Cardiac muscle cell (in vitro differentiated cells and primary cell): Measurements from ENCODE around the gene ADGRL3. TPM values are rescaled to one million over a fixed set of nuclear protein-coding genes. Genes with fewer than 3 reads are reported as not detected.

Experiments used
- DNase-seq, 2 donors: peaks; one replicate each; pipeline versions ENCODE4 v3.0.0 to v3.0.0-alpha.2; 2010 to 2017; ENCODE audit warnings: low read depth in 1 of 2, low spot score in 1 of 2
- H3K27ac ChIP-seq: fragments of 200-600 bp; sonication (generic); 2 replicates; pipeline ENCODE4 v1.5.1; 2016
- H3K27me3 ChIP-seq: fragments of 200-600 bp; sonication (generic); 2 replicates; pipeline ENCODE4 v1.6.0; 2016; ENCODE audit warnings: control low read depth
- H3K36me3 ChIP-seq: fragments of 200-600 bp; sonication (generic); 2 replicates; pipeline ENCODE4 v1.5.1; 2016; ENCODE audit warnings: control low read depth
- H3K4me1 ChIP-seq: fragments of 200-600 bp; sonication (generic); 2 replicates; pipeline ENCODE4 v1.8.1; 2017; ENCODE audit warnings: low read depth, mild to moderate bottlenecking, mixed run types
- H3K4me3 ChIP-seq: fragments of 200-600 bp; sonication (generic); 2 replicates; pipeline ENCODE4 v1.5.1; 2016; ENCODE audit warnings: mild to moderate bottlenecking
- H3K9me3 ChIP-seq: fragments of 200-600 bp; sonication (generic); 2 replicates; pipeline ENCODE4 v1.5.1; 2017; ENCODE audit warnings: low read depth, mild to moderate bottlenecking, control low read depth
- CTCF ChIP-seq: IDR thresholded peaks from 2 replicates; pipeline ENCODE4 v1.5.1; 2012; ENCODE audit warnings: low read depth, mild to moderate bottlenecking, low read length
- polyA plus RNA-seq: library from polyadenylated mRNA; unstranded; fragments of >200 nt; fragmentation: Nextera tagmentation; extraction: Ambion mirVana; gene quantifications from 2 replicates; pipeline ENCODE4 v1.2.1, GENCODE V29; 2016
- total RNA-seq: library from RNA; depleted of rRNA; stranded (reverse); fragments of >200 nt; gene quantifications from 2 replicates; pipeline ENCODE4 v1.2.3, GENCODE V29; 2016

Gene ADGRL3
- total and polyA plus RNA-seq, 2 experiments from 2014 or later, result 2.4 to 4.8 TPM

- Histone ChIP-seq H3K9me3 (no peaks in the 10 kb centered on the region), H3K36me3 (no peaks in the 10 kb centered on the region), H3K4me3 (no peak overlapping the region), H3K4me1 (peaks cover 2% of the 10 kb centered on the region), H3K27ac (no peak overlapping the region), H3K27me3 (no peaks in the 10 kb centered on the region)
- TF ChIP-seq CTCF, result no peak
- no peak for DNase-seq
These were observed 48.6 kb downstream of the ADGRL3 start for GRCh38 chr4:61248705-61249104.

DNA sequence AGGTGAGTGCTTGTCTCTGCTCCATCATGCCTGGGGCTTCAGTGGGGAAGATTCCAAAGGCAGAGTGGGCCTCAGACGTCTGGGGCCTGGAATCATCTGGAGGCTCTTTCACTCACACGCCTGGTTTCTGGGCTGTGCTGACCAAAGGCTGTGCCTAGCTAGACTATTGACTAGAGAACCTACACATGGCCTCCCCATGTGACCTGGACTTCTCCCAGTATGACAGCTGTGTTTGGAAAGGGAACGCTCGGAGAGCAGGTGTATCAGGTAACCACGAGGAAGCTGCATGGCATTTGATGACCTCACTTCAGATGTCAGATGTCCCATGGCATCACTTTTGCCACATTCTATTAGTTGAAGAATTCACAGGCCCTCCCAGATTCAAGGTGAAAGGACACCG, 51.0 kb downstream of the ADGRL3 start:
- TF ChIP-seq CTCF, result no peak
- Histone ChIP-seq H3K4me3 (no peak overlapping the region), H3K4me1 (peaks cover 2% of the 10 kb centered on the region), H3K36me3 (no peaks in the 10 kb centered on the region), H3K27me3 (no peaks in the 10 kb centered on the region), H3K9me3 (no peaks in the 10 kb centered on the region), H3K27ac (no peak overlapping the region)
- DNase-seq, result no peak

DNA sequence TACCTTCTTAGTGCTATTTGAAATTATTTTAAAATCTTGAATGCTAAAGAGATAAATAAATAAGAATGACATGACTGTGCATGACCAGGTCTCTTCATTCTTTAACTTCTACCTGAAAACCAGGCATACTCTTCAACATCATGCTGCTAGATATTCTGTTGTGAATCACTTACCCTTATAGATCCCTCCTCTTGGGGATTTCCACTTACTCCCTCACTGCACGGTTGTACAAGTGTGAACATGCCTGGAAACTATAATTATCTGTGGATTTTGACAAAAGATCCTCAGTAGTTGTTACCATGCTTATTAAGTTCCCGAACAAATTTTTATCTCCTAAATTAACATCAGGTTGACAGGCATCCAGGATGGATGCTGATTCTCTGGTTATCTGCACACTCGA, 54.3 kb downstream of the ADGRL3 start:
- no peak for DNase-seq
- H3K4me3 ChIP-seq, result no peak overlapping the region
- H3K36me3 ChIP-seq, result no peaks in the 10 kb centered on the region
- no peak for TF ChIP-seq CTCF
- no peak overlapping the region for H3K27ac ChIP-seq
- no peaks in the 10 kb centered on the region for H3K27me3 ChIP-seq
- no peaks in the 10 kb centered on the region for H3K4me1 ChIP-seq
- no peaks in the 10 kb centered on the region for H3K9me3 ChIP-seq

- peak in 1 of 2 donors; percentile 55 for DNase-seq
- Histone ChIP-seq H3K27me3 (no peaks in the 10 kb centered on the region), H3K4me1 (no peaks in the 10 kb centered on the region), H3K27ac (no peak overlapping the region), H3K36me3 (no peaks in the 10 kb centered on the region), H3K9me3 (no peaks in the 10 kb centered on the region), H3K4me3 (no peak overlapping the region)
- no peak for TF ChIP-seq CTCF
These were observed 73.1 kb downstream of the ADGRL3 start for GRCh38 chr4:61273233-61273632.

GRCh38 chr4:61274286-61274685, 74.2 kb downstream of the ADGRL3 start:
- no peak for TF ChIP-seq CTCF
- H3K4me1 ChIP-seq, result no peaks in the 10 kb centered on the region

GRCh38 chr4:61275241-61275640, 75.1 kb downstream of the ADGRL3 start:
- Histone ChIP-seq H3K36me3 (no peaks in the 10 kb centered on the region), H3K27ac (no peak overlapping the region), H3K4me1 (no peaks in the 10 kb centered on the region), H3K27me3 (no peaks in the 10 kb centered on the region), H3K4me3 (no peak overlapping the region), H3K9me3 (no peaks in the 10 kb centered on the region)
- no peak for TF ChIP-seq CTCF
- no peak for DNase-seq

More at GRCh38 chr4:61274286-61274685, 74.2 kb downstream of the ADGRL3 start:
- H3K9me3 ChIP-seq, result no peaks in the 10 kb centered on the region
- H3K36me3 ChIP-seq, result no peaks in the 10 kb centered on the region
- DNase-seq, result no peak
- H3K27ac ChIP-seq, result no peak overlapping the region
- H3K4me3 ChIP-seq, result no peak overlapping the region
- H3K27me3 ChIP-seq, result no peaks in the 10 kb centered on the region
